ENCODE results near the gene UNC13B.

GRCh38 chr9:35446012-35446411 is 284.2 kb downstream of the UNC13B start:
- TF ChIP-seq CTCF (IDR thresholded peaks at IDR 0.05; ENCODE audit: low read length): no peak
- TF ChIP-seq EZH2 (IDR thresholded peaks at IDR 0.05; ENCODE audit: borderline replicate concordance, low read length): no peak

Measured in OCI-LY1 (cell line).